SK-N-SH treated with all-trans-retinoic acid at 6 μM for 48 hours (cell line): ENCODE results near the gene GRIK2.

ENCODE experiments used
- BACH2 ChIP-seq: fragments of 250-450 bp; sonication (Bioruptor Pico); IDR thresholded peaks from 2 replicates; pipeline ENCODE4 v1.9.0; 2021; ENCODE audit warnings: mild to moderate bottlenecking, borderline replicate concordance
- CSDC2 ChIP-seq: fragments of 250-450 bp; sonication (Bioruptor Pico); IDR thresholded peaks from 2 replicates; pipeline ENCODE4 v1.5.0; 2020; ENCODE audit warnings: mild to moderate bottlenecking, moderate library complexity
- CSRNP3 ChIP-seq: fragments of 250-450 bp; sonication (Bioruptor Pico); IDR thresholded peaks from 2 replicates; pipeline ENCODE4 v1.5.1; 2021; ENCODE audit warnings: mild to moderate bottlenecking, moderate library complexity
- PATZ1 ChIP-seq: fragments of 250-450 bp; sonication (Bioruptor Pico); IDR thresholded peaks from 2 replicates; pipeline ENCODE4 v1.8.0; 2020; ENCODE audit warnings: mild to moderate bottlenecking, moderate library complexity, borderline replicate concordance
- POU6F1 ChIP-seq: fragments of 250-450 bp; sonication (Bioruptor Pico); IDR thresholded peaks from 2 replicates; pipeline ENCODE4 v1.8.0; 2021; ENCODE audit warnings: low read depth, mild to moderate bottlenecking, moderate library complexity, borderline replicate concordance
- TSHZ2 ChIP-seq: fragments of 250-450 bp; sonication (Bioruptor Pico); IDR thresholded peaks from 2 replicates; pipeline ENCODE4 v1.5.0; 2020; ENCODE audit warnings: mild to moderate bottlenecking, moderate library complexity
- ZFP30 ChIP-seq: fragments of 450-650 bp; formaldehyde crosslinking; IDR thresholded peaks from 2 replicates; pipeline ENCODE4 v1.5.0; 2022; ENCODE audit warnings: mild to moderate bottlenecking, moderate library complexity

GRCh38 chr6:101482606-101483005 is 89.1 kb downstream of the GRIK2 start:
- TF ChIP-seq BACH2 (no peak), PATZ1 (CRISPR knock-in tag) (no peak), POU6F1 (no peak), TSHZ2 (CRISPR knock-in tag) (no peak), ZFP30 (CRISPR knock-in tag) (no peak), CSDC2 (CRISPR knock-in tag) (no peak), CSRNP3 (CRISPR knock-in tag) (no peak)
